H1 (cell line): ENCODE data around the gene DISC1. TPM values are rescaled to one million over a fixed set of nuclear protein-coding genes. Genes with fewer than 3 reads are reported as not detected.

ENCODE experiments used
- CTCF ChIA-PET: fragments of 300-600 bp; sonication (Branson Sonifier 250); formaldehyde crosslinking; loops from one replicate; lab custom pipeline; 2021; ENCODE audit not compliant: partially characterized antibody; lab: Charles Lee
- POLR2A ChIA-PET: fragments of 300-600 bp; sonication (Branson Sonifier 250); formaldehyde crosslinking; loops from one replicate; lab custom pipeline; 2021; ENCODE audit warnings: inconsistent platforms; ENCODE audit not compliant: partially characterized antibody; lab: Charles Lee
- DNase-seq, 2 experiments: peaks; one replicate each; pipeline versions ENCODE4 v3.0.0 to v3.0.0-alpha.2; 2010 to 2022; ENCODE audit warnings: low spot score in 2 of 2, low read depth in 1 of 2, mixed read lengths in 1 of 2
- FAIRE-seq: peaks from 2 replicates; lab custom pipeline; 2011; peaks lifted over from hg19 to GRCh38; lab: Jason Lieb, UNC
- H2AFZ ChIP-seq: 2 replicates; pipeline ENCODE4 v1.8.1; 2012; ENCODE audit warnings: low read length, inconsistent platforms
- H2AK5ac ChIP-seq: 2 replicates; pipeline ENCODE4 v1.6.1; 2013; ENCODE audit warnings: low read depth, low read length
- H2BK120ac ChIP-seq: replicated peaks from 2 replicates; pipeline ENCODE3; 2013; ENCODE audit warnings: low read depth, low read length, inconsistent platforms
- H2BK12ac ChIP-seq: 2 replicates; pipeline ENCODE4 v1.6.1; 2013; ENCODE audit warnings: low read depth, low read length
- H2BK15ac ChIP-seq: 2 replicates; pipeline ENCODE4 v1.6.1; 2013; ENCODE audit warnings: low read length
- H2BK20ac ChIP-seq: 2 replicates; pipeline ENCODE4 v1.6.1; 2013; ENCODE audit warnings: low read length
- H2BK5ac ChIP-seq: 2 replicates; pipeline ENCODE4 v1.6.1; 2013; ENCODE audit warnings: low read depth, low read length
- H3K14ac ChIP-seq: 2 replicates; pipeline ENCODE4 v1.6.1; 2013; ENCODE audit warnings: inconsistent platforms; ENCODE audit not compliant: insufficient read length
- H3K18ac ChIP-seq: 2 replicates; pipeline ENCODE4 v1.6.1; 2013; ENCODE audit warnings: low read length; ENCODE audit errors: extremely low read depth
- H3K23ac ChIP-seq: 2 replicates; pipeline ENCODE4 v1.6.1; 2013; ENCODE audit warnings: inconsistent platforms; ENCODE audit not compliant: insufficient read length
- H3K23me2 ChIP-seq: 2 replicates; pipeline ENCODE4 v1.6.1; 2013; ENCODE audit warnings: low read depth, low read length
- H3K27ac ChIP-seq: 2 replicates; pipeline ENCODE4 v1.6.1; 2011; ENCODE audit warnings: low read depth, low read length, inconsistent platforms
- H3K27me3 ChIP-seq, 4 experiments: replicated peaks in 1 of 4; 1 replicate in 1 of 4; 2 replicates in 3 of 4; pipeline versions ENCODE4 v1.6.1 to v1.8.1; 2011 to 2013; ENCODE audit warnings: low read length in 3 of 4, mild to moderate bottlenecking in 3 of 4, inconsistent platforms in 2 of 4, mixed read lengths in 2 of 4, moderate library complexity in 1 of 4; ENCODE audit not compliant: control insufficient read depth in 3 of 4, insufficient read depth in 3 of 4; ENCODE audit errors: extremely low read depth in 1 of 4
- H3K36me3 ChIP-seq, 4 experiments: 2 replicates each; pipeline versions ENCODE4 v1.6.1 to v1.8.1; 2011 to 2013; ENCODE audit warnings: mild to moderate bottlenecking in 4 of 4, low read length in 3 of 4, moderate library complexity in 2 of 4, control low read depth in 1 of 4, inconsistent platforms in 1 of 4; ENCODE audit not compliant: insufficient read depth in 4 of 4, control insufficient read depth in 2 of 4
- H3K4ac ChIP-seq: replicated peaks from 2 replicates; pipeline ENCODE3; 2013; ENCODE audit warnings: low read length, low read depth, mixed read lengths, inconsistent platforms; ENCODE audit not compliant: insufficient read length
- H3K4me1 ChIP-seq, 4 experiments: replicated peaks in 1 of 4; 1 replicate in 1 of 4; 2 replicates in 3 of 4; pipeline versions ENCODE4 v1.6.1 to v1.8.1; 2011 to 2013; ENCODE audit warnings: low read length in 3 of 4, inconsistent platforms in 2 of 4, mixed read lengths in 1 of 4; ENCODE audit not compliant: insufficient read depth in 4 of 4, control insufficient read depth in 3 of 4
- H3K4me2 ChIP-seq, 2 experiments: 2 replicates each; pipeline versions ENCODE4 v1.6.1 to v1.8.1; 2011 to 2013; ENCODE audit warnings: low read depth in 2 of 2, low read length in 2 of 2, control low read depth in 1 of 2, inconsistent platforms in 1 of 2, mild to moderate bottlenecking in 1 of 2; ENCODE audit not compliant: insufficient read depth in 1 of 2
- H3K4me3 ChIP-seq, 4 experiments: fragments of 200-600, 300-600 bp in 1 of 4; sonication (generic), shearing (Covaris generic), sonication (Bioruptor Twin) in 1 of 4; 2 replicates each; pipeline versions ENCODE4 v1.5.1 to v1.8.1; 2011 to 2016; ENCODE audit warnings: low read length in 4 of 4, low read depth in 3 of 4, control low read depth in 2 of 4, inconsistent platforms in 2 of 4, mild to moderate bottlenecking in 2 of 4, mixed read lengths in 1 of 4, moderate library complexity in 1 of 4; ENCODE audit not compliant: insufficient read depth in 2 of 4; ENCODE audit errors: extremely low read depth in 1 of 4
- H3K56ac ChIP-seq: replicated peaks from 2 replicates; pipeline ENCODE3; 2013; ENCODE audit warnings: low read depth, mild to moderate bottlenecking, mixed read lengths, low read length, inconsistent platforms; ENCODE audit not compliant: insufficient read length
- H3K79me1 ChIP-seq: 2 replicates; pipeline ENCODE4 v1.6.1; 2013; ENCODE audit warnings: low read depth, low read length, control low read depth
- H3K79me2 ChIP-seq, 2 experiments: 2 replicates each; pipeline versions ENCODE4 v1.6.1 to v1.8.1; 2012 to 2013; ENCODE audit warnings: low read length in 2 of 2, mild to moderate bottlenecking in 2 of 2, inconsistent platforms in 1 of 2; ENCODE audit not compliant: insufficient read depth in 2 of 2, control insufficient read depth in 1 of 2
- H3K9ac ChIP-seq, 4 experiments: replicated peaks in 1 of 4; 1 replicate in 1 of 4; 2 replicates in 3 of 4; pipeline versions ENCODE4 v1.6.1 to v1.8.1; 2011 to 2013; ENCODE audit warnings: low read depth in 3 of 4, low read length in 3 of 4, control low read depth in 2 of 4, mild to moderate bottlenecking in 2 of 4, moderate library complexity in 2 of 4, inconsistent platforms in 1 of 4; ENCODE audit errors: extremely low read depth in 1 of 4
- H3K9me3 ChIP-seq, 2 experiments: 2 replicates each; pipeline versions ENCODE4 v1.6.1 to v1.8.1; 2012 to 2013; ENCODE audit warnings: mild to moderate bottlenecking in 2 of 2, moderate library complexity in 2 of 2, control low read depth in 1 of 2, inconsistent platforms in 1 of 2, low read depth in 1 of 2, low read length in 1 of 2, mixed read lengths in 1 of 2; ENCODE audit not compliant: insufficient read depth in 2 of 2
- H4K20me1 ChIP-seq, 2 experiments: replicated peaks in 1 of 2; 2 replicates each; pipeline versions ENCODE3 to v1.8.1; 2011 to 2013; ENCODE audit warnings: inconsistent platforms in 2 of 2, low read length in 2 of 2, mild to moderate bottlenecking in 1 of 2; ENCODE audit not compliant: insufficient read depth in 2 of 2, control insufficient read depth in 1 of 2
- H4K5ac ChIP-seq: 2 replicates; pipeline ENCODE4 v1.6.1; 2013; ENCODE audit warnings: low read length, low read depth, mixed read lengths, inconsistent platforms; ENCODE audit not compliant: insufficient read length
- H4K8ac ChIP-seq: 2 replicates; pipeline ENCODE4 v1.8.0; 2013; ENCODE audit warnings: mild to moderate bottlenecking, moderate library complexity, low read length, inconsistent platforms; ENCODE audit not compliant: insufficient read depth; ENCODE audit errors: extremely low read depth
- H4K91ac ChIP-seq: replicated peaks from 2 replicates; pipeline ENCODE3; 2013; ENCODE audit warnings: low read length, mixed read lengths, inconsistent platforms; ENCODE audit not compliant: insufficient read length
- ATF3 ChIP-seq: IDR thresholded peaks from 2 replicates; pipeline ENCODE4 v1.6.1; 2011; ENCODE audit warnings: low read depth, mild to moderate bottlenecking, low read length; ENCODE audit not compliant: insufficient read depth
- BRCA1 ChIP-seq: IDR thresholded peaks from 2 replicates; pipeline ENCODE4 v1.6.1; 2012; ENCODE audit warnings: low read depth, low read length, improper control_type of control experiment
- CEBPB ChIP-seq: IDR thresholded peaks from 2 replicates; pipeline ENCODE4 v1.6.1; 2012; ENCODE audit warnings: low read depth, low read length
- GTF2F1 ChIP-seq: IDR thresholded peaks from 2 replicates; pipeline ENCODE4 v1.6.1; 2012; ENCODE audit warnings: low read depth, low read length, improper control_type of control experiment, borderline replicate concordance
- HDAC2 ChIP-seq, 2 experiments: fragments of 300-600 bp in 1 of 2; sonication (generic) in 1 of 2; IDR thresholded peaks; 2 replicates each; pipeline ENCODE4 v1.6.1; 2011 to 2012; ENCODE audit warnings: low read depth in 2 of 2, low read length in 2 of 2, mild to moderate bottlenecking in 2 of 2, moderate library complexity in 2 of 2, borderline replicate concordance in 1 of 2, inconsistent platforms in 1 of 2
- MAFK ChIP-seq: IDR thresholded peaks from 2 replicates; pipeline ENCODE4 v1.6.1; 2012; ENCODE audit warnings: low read depth, mild to moderate bottlenecking, improper control_type of control experiment, low read length
- NANOG ChIP-seq: IDR thresholded peaks from 2 replicates; pipeline ENCODE4 v1.6.1; 2011; ENCODE audit warnings: low read length, low read depth, mild to moderate bottlenecking, inconsistent platforms; ENCODE audit not compliant: insufficient read depth, poor library complexity, severe bottlenecking
- NRF1 ChIP-seq: IDR thresholded peaks from 2 replicates; pipeline ENCODE4 v1.6.1; 2011; ENCODE audit warnings: mild to moderate bottlenecking, low read depth, low read length, improper control_type of control experiment
- RFX5 ChIP-seq: IDR thresholded peaks from 2 replicates; pipeline ENCODE4 v1.6.1; 2011; ENCODE audit warnings: low read depth, low read length, improper control_type of control experiment, borderline replicate concordance
- SAP30 ChIP-seq: fragments of 300-600 bp; sonication (generic); IDR thresholded peaks from 2 replicates; pipeline ENCODE4 v1.7.1; 2012; ENCODE audit warnings: low read length, moderate library complexity, mild to moderate bottlenecking, inconsistent platforms; ENCODE audit not compliant: insufficient read depth, insufficient replicate concordance
- TCF12 ChIP-seq: IDR thresholded peaks from 2 replicates; pipeline ENCODE4 v1.6.1; 2011; ENCODE audit warnings: low read depth, mild to moderate bottlenecking, low read length
- ZNF274 ChIP-seq: IDR thresholded peaks from 2 replicates; pipeline ENCODE4 v1.7.0; 2012; ENCODE audit warnings: low read length, borderline replicate concordance; ENCODE audit errors: extremely low read depth
- WGBS, 2 experiments: shearing (Covaris generic) in 1 of 2; methylation state at CpG; one replicate each; pipeline versions ENCODE4 v1.1.6 to v1.1.7; 2013 to 2015; ENCODE audit warnings: low lambda C conversion rate in 2 of 2, mixed read lengths in 2 of 2, inconsistent platforms in 1 of 2, low coverage in 1 of 2, missing lambda C conversion rate in 1 of 2; ENCODE audit not compliant: insufficient replicate concordance in 2 of 2, insufficient coverage in 1 of 2, insufficient read length in 1 of 2; ENCODE audit errors: extremely low coverage in 1 of 2, missing lambda C conversion rate in 1 of 2; 5-methylcytosine and 5-hydroxymethylcytosine counted together
- polyA plus RNA-seq, 7 experiments: library from polyadenylated mRNA; depleted of rRNA in 3 of 7; stranded (reverse) in 5 of 7; unstranded in 2 of 7; fragments of >200 nt in 5 of 7; fragments of 200-250 nt in 2 of 7; gene quantifications; 1 replicate in 5 of 7; 2 replicates in 1 of 7; 4 replicates in 1 of 7; pipeline versions ENCODE4 v1.2.1 to v1.2.3, GENCODE V29; 2011 to 2013; ENCODE audit warnings: missing spikeins in 2 of 7, mixed read lengths in 2 of 7
- total RNA-seq: library from RNA; stranded (reverse); fragmentation: NEBNext Ultra II Directional; extraction: Animal tissue kit (Norgen Biotek cat#: 25700); gene quantifications from 2 replicates; pipeline ENCODE4 v1.2.1, GENCODE V29; 2021

DISC1 gene
- total and polyA plus RNA-seq, 2 of the 8 experiments (the other 6 are each of a cell fraction or from before 2014, with no cell fraction given), result 1.1 to 3.5 TPM

GRCh38 chr1:231808990-231809389, 182.4 kb downstream of the DISC1 start:
- no peak overlapping the region for H3K18ac ChIP-seq
- WGBS, 2 experiments, result 87% methylated on average over 2 of the region's 2 CpGs; no CpG with 5 or more reads in 1 of the 2 experiments
- no peaks in the 10 kb centered on the region for H3K79me1 ChIP-seq
- H2BK5ac ChIP-seq, result no peak overlapping the region
- H3K9ac ChIP-seq, result no peak overlapping the region
- no peak overlapping the region for H2AFZ ChIP-seq
- no peaks in the 10 kb centered on the region; a peak in 1 of 8 replicates for H3K36me3 ChIP-seq
- no peaks in the 10 kb centered on the region for H4K20me1 ChIP-seq
- POLR2A ChIA-PET, result interaction anchor here (1.3 kb wide), 1 partner anchor 10 kb away, joined by 4 read pairs; no protein-coding TSS in a partner anchor
- H3K4me1 ChIP-seq, result peaks cover 0 to 2% (median 0%) of the 10 kb centered on the region in 4 experiments; a peak in 1 of 7 replicates
- H3K79me2 ChIP-seq, result no peaks in the 10 kb centered on the region
- no peak overlapping the region for H4K8ac ChIP-seq
- CTCF ChIA-PET, result interaction anchor here (1.8 to 3.5 kb wide), 2 partner anchors 13 to 83 kb away, joined by 10 to 17 read pairs; no protein-coding TSS in a partner anchor
- DNase-seq (no peak), FAIRE-seq (no peak)
- H3K27me3 ChIP-seq, result no peaks in the 10 kb centered on the region
- H3K23ac ChIP-seq, result no peak overlapping the region
- H3K14ac ChIP-seq, result no peak overlapping the region
- no peak overlapping the region for H3K27ac ChIP-seq
- no peak overlapping the region for H2BK120ac ChIP-seq
- H3K4ac ChIP-seq, result no peak overlapping the region
- H4K91ac ChIP-seq, result no peak overlapping the region
- no peak overlapping the region for H2BK20ac ChIP-seq
- H4K5ac ChIP-seq, result no peak overlapping the region
- H3K56ac ChIP-seq, result no peak overlapping the region
- no peaks in the 10 kb centered on the region for H3K23me2 ChIP-seq
- H3K4me2 ChIP-seq, result no peak overlapping the region
- H3K9me3 ChIP-seq, result no peaks in the 10 kb centered on the region
- H2BK12ac ChIP-seq, result no peak overlapping the region
- H2BK15ac ChIP-seq, result no peak overlapping the region
- H2AK5ac ChIP-seq, result no peak overlapping the region
- H3K4me3 ChIP-seq, result no peak overlapping the region
- TF ChIP-seq HDAC2 (IDR thresholded peaks at IDR 0.05; ENCODE audit: borderline replicate concordance in 1 of 2, low read depth in 2 of 2, low read length in 2 of 2), result no peak
- no peak for TF ChIP-seq CEBPB
- no peak for TF ChIP-seq NRF1
- TF ChIP-seq MAFK, result no peak
- TF ChIP-seq NANOG, result no peak
- TF ChIP-seq SAP30, result no peak
- no peak for TF ChIP-seq RFX5
- TF ChIP-seq GTF2F1, result no peak
- TF ChIP-seq BRCA1, result no peak
- no peak for TF ChIP-seq ZNF274
- no peak for TF ChIP-seq TCF12
- TF ChIP-seq ATF3, result no peak
